ENCODE results near the gene GOSR2. TPM values are rescaled to one million over a fixed set of nuclear protein-coding genes. Genes with fewer than 3 reads are reported as not detected.

The GOSR2 gene
- total RNA-seq, 1 experiment from 2014 or later, result 36.5 TPM

DNA sequence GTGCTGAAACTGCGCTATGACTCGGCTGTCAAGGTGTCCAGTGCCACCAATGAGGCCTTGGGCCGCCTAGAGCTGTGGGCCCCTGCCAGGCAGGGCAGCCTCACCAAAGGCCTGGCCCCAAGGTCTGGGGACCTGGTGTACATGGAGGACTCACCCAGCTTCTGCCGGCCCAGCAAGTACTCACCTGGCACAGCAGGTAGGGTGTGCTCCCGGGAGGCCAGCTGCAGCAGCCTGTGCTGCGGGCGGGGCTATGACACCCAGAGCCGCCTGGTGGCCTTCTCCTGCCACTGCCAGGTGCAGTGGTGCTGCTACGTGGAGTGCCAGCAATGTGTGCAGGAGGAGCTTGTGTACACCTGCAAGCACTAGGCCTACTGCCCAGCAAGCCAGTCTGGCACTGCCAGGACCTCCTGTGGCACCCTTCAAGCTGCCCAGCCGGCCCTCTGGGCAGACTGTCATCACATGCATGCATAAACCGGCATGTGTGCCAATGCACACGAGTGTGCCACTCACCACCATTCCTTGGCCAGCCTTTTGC lies 46.5 kb upstream of the GOSR2 start:
- no peak for DNase-seq (ENCODE audit: low read depth, low spot score)
- intact Hi-C loops (cut with micrococcal nuclease; ENCODE audit: unreplicated experiment), result no loop called here
- Histone ChIP-seq H3K27ac (ENCODE audit: low read length) (no peak overlapping the region), H3K9me3 (ENCODE audit: control insufficient read depth, insufficient read depth, low read depth, low read length) (no peaks in the 10 kb centered on the region), H3K36me3 (ENCODE audit: control insufficient read depth, insufficient read depth, low read length) (no peaks in the 10 kb centered on the region), H3K4me1 (ENCODE audit: control insufficient read depth, insufficient read depth, low read length) (no peaks in the 10 kb centered on the region), H3K4me3 (ENCODE audit: low read depth in 2 of 2, low read length in 2 of 2) (no peak overlapping the region), H3K27me3 (ENCODE audit: control insufficient read depth, insufficient read depth, low read length) (no peaks in the 10 kb centered on the region)
- BruUV-seq (replicated peaks), result no TSS peak
- in situ Hi-C loops (cut with HindIII; ENCODE audit: low pct_unique_long_range_greater_than_20kb, low sequenced_read_pairs), result no loop called here
- TF ChIP-seq SIN3A (IDR thresholded peaks at IDR 0.05; ENCODE audit: borderline replicate concordance, insufficient read depth, low read depth, low read length), result no peak
- ATAC-seq, result peak; percentile 82
- POLR2A ChIA-PET, result no interaction called here
- CTCF ChIA-PET, result no interaction called here

DNA sequence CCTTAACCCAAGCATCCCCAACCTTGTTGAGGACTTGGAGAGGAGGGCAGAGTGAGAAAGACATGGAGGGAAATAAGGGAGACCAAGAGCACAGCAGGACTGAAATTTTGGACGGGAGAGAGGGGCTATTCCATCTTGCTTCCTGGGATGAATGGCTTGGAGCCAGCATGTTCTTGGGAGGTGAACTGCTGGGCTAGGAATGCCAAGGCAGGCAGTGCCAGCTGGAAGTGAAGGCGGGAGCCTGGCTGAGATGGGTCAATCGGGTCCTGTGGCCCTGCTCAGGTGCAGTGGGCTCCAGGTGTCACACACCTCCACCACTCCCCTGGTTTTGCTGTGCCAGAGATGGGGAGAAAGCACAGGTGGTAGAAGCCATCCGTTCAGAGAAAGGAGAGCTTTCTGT lies 46.0 kb upstream of the GOSR2 start:
- ChIA-PET POLR2A (interaction anchor here (0.9 kb wide), 1 partner anchor 9 kb away, joined by 4 read pairs; no protein-coding TSS in a partner anchor), CTCF (no interaction called here)
- Histone ChIP-seq H3K27me3 (ENCODE audit: control insufficient read depth, insufficient read depth, low read length) (no peaks in the 10 kb centered on the region), H3K27ac (ENCODE audit: low read length) (no peak overlapping the region), H3K4me1 (ENCODE audit: control insufficient read depth, insufficient read depth, low read length) (no peaks in the 10 kb centered on the region), H3K4me3 (ENCODE audit: low read depth in 2 of 2, low read length in 2 of 2) (no peak overlapping the region), H3K9me3 (ENCODE audit: control insufficient read depth, insufficient read depth, low read depth, low read length) (no peaks in the 10 kb centered on the region), H3K36me3 (ENCODE audit: control insufficient read depth, insufficient read depth, low read length) (no peaks in the 10 kb centered on the region)
- TF ChIP-seq TCF7L2 (IDR thresholded peaks at IDR 0.05; ENCODE audit: low read depth, low read length) (no peak), SIN3A (IDR thresholded peaks at IDR 0.05; ENCODE audit: borderline replicate concordance, insufficient read depth, low read depth, low read length) (no peak), POLR2AphosphoS5 (IDR thresholded peaks at IDR 0.05; ENCODE audit: low read depth, low read length) (no peak)
- TF ChIP-seq, protein P1, sequence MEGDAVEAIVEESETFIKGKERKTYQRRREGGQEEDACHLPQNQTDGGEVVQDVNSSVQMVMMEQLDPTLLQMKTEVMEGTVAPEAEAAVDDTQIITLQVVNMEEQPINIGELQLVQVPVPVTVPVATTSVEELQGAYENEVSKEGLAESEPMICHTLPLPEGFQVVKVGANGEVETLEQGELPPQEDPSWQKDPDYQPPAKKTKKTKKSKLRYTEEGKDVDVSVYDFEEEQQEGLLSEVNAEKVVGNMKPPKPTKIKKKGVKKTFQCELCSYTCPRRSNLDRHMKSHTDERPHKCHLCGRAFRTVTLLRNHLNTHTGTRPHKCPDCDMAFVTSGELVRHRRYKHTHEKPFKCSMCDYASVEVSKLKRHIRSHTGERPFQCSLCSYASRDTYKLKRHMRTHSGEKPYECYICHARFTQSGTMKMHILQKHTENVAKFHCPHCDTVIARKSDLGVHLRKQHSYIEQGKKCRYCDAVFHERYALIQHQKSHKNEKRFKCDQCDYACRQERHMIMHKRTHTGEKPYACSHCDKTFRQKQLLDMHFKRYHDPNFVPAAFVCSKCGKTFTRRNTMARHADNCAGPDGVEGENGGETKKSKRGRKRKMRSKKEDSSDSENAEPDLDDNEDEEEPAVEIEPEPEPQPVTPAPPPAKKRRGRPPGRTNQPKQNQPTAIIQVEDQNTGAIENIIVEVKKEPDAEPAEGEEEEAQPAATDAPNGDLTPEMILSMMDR (IDR thresholded peaks at IDR 0.05), result no peak
- TF ChIP-seq, protein P2, sequence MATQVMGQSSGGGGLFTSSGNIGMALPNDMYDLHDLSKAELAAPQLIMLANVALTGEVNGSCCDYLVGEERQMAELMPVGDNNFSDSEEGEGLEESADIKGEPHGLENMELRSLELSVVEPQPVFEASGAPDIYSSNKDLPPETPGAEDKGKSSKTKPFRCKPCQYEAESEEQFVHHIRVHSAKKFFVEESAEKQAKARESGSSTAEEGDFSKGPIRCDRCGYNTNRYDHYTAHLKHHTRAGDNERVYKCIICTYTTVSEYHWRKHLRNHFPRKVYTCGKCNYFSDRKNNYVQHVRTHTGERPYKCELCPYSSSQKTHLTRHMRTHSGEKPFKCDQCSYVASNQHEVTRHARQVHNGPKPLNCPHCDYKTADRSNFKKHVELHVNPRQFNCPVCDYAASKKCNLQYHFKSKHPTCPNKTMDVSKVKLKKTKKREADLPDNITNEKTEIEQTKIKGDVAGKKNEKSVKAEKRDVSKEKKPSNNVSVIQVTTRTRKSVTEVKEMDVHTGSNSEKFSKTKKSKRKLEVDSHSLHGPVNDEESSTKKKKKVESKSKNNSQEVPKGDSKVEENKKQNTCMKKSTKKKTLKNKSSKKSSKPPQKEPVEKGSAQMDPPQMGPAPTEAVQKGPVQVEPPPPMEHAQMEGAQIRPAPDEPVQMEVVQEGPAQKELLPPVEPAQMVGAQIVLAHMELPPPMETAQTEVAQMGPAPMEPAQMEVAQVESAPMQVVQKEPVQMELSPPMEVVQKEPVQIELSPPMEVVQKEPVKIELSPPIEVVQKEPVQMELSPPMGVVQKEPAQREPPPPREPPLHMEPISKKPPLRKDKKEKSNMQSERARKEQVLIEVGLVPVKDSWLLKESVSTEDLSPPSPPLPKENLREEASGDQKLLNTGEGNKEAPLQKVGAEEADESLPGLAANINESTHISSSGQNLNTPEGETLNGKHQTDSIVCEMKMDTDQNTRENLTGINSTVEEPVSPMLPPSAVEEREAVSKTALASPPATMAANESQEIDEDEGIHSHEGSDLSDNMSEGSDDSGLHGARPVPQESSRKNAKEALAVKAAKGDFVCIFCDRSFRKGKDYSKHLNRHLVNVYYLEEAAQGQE (IDR thresholded peaks at IDR 0.05; ENCODE audit: insufficient read depth in 1 of 2, low read depth in 2 of 2, low read length in 1 of 2), result no peak
- no TSS peak for BruUV-seq (replicated peaks)
- in situ Hi-C loops (cut with HindIII; ENCODE audit: low pct_unique_long_range_greater_than_20kb, low sequenced_read_pairs), result no loop called here
- no peak for ATAC-seq
- DNase-seq (ENCODE audit: low read depth, low spot score), result no peak
- intact Hi-C loops (cut with micrococcal nuclease; ENCODE audit: unreplicated experiment), result no loop called here

DNA sequence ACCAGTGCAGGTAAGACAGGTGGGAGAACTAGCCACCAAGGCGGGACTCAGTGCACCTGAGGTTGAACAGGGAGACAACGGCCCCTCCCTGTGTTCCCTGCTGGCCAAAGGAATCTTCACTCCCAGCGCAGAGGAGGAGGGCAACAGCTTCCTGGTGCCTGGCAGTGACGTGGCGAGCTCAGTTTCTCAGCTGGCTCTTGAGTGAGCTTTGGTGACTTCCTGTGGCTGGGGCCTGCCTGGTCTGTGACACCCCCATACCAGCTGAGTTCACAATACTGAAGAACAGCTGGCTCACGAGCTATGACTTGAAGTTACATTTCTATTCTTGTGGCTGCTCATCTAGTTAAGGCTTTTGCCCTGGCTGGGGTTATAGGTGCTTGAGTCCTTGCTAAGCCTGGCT lies 45.5 kb upstream of the GOSR2 start:
- in situ Hi-C loops (cut with HindIII; ENCODE audit: low pct_unique_long_range_greater_than_20kb, low sequenced_read_pairs), result no loop called here
- no peak overlapping the region for H3K4me3 ChIP-seq (ENCODE audit: low read depth in 2 of 2, low read length in 2 of 2)
- no peak overlapping the region for H3K27ac ChIP-seq (ENCODE audit: low read length)
- no peaks in the 10 kb centered on the region for H3K36me3 ChIP-seq (ENCODE audit: control insufficient read depth, insufficient read depth, low read length)
- DNase-seq (ENCODE audit: low read depth, low spot score), result no peak
- no peaks in the 10 kb centered on the region for H3K9me3 ChIP-seq (ENCODE audit: control insufficient read depth, insufficient read depth, low read depth, low read length)
- ATAC-seq, result no peak
- no TSS peak for BruUV-seq (replicated peaks)
- no peaks in the 10 kb centered on the region for H3K27me3 ChIP-seq (ENCODE audit: control insufficient read depth, insufficient read depth, low read length)
- CTCF ChIA-PET, result no interaction called here
- intact Hi-C loops (cut with micrococcal nuclease; ENCODE audit: unreplicated experiment), result no loop called here
- no peaks in the 10 kb centered on the region for H3K4me1 ChIP-seq (ENCODE audit: control insufficient read depth, insufficient read depth, low read length)
- no peak for TF ChIP-seq SIN3A (IDR thresholded peaks at IDR 0.05; ENCODE audit: borderline replicate concordance, insufficient read depth, low read depth, low read length)
- TF ChIP-seq TCF7L2 (IDR thresholded peaks at IDR 0.05; ENCODE audit: low read depth, low read length), result no peak
- TF ChIP-seq, protein P1 (IDR thresholded peaks at IDR 0.05), result no peak
- TF ChIP-seq POLR2AphosphoS5 (IDR thresholded peaks at IDR 0.05; ENCODE audit: low read depth, low read length), result no peak
- TF ChIP-seq, protein P2 (IDR thresholded peaks at IDR 0.05; ENCODE audit: insufficient read depth in 1 of 2, low read depth in 2 of 2, low read length in 1 of 2), result no peak
- POLR2A ChIA-PET, result interaction anchor here (0.9 kb wide), 1 partner anchor 9 kb away, joined by 4 read pairs; no protein-coding TSS in a partner anchor

All from Panc1 (cell line).